NCI-H1930 (cell line): Measurements from ENCODE around the gene COX6A1.
"Not testable (repeated sequence)": the region's sequence is repeated elsewhere in the genome, so short reads cannot be mapped to it uniquely, and the experiment has no call there.

Experiments
- DNase-seq, 2 experiments: peaks; one replicate each; lab custom pipeline; 2025; lab: John Stamatoyannopoulos, UW

Gene COX6A1

GRCh38 chr12:120428597-120429229, 9.2 kb upstream of the COX6A1 start:
- DNase-seq = no peak

GRCh38 chr12:120429368-120429767, 8.5 kb upstream of the COX6A1 start:
- DNase-seq = no peak

DNA sequence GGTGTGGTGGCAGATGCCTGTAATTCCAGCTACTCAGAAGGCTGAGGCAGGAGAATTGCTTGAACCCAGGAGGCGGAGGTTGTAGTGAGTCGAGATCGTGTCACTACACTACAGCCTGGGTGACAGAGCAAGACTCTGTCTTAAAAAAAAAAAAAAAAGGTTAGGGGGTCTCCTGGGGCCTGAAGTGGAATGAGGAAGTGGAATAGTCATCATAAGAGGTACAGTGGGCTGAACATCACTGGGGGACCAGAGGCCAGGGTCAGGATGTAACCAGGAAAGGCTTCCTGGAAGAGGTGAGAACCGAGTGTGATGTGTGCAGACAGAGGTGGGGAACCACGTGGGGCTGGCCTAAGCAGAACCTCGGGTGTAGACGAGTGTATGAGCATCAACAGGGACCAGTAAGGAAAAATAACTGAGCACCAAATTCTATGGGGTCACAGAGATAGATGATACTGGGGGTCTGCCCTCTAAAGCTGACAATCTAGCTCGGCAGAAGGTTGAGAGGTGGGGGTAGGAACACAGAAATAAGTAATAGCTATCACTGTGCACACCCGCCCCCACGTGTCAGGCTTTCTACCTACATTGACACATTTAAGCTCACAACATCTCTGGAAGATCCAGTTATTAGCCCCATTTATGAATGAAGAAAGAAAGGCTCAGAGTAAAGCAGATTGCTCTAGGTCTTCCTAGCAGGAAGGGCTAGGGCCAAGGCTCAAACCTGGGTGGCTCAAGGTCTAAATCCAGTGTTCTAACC, 5.0 kb upstream of the COX6A1 start:
- DNase-seq = no peak

GRCh38 chr12:120438495-120439198, 734 bp downstream of the COX6A1 start:
- no peak for DNase-seq

GRCh38 chr12:120439646-120440247, 1.8 kb downstream of the COX6A1 start:
- peak; percentile 34 to 58 for DNase-seq

- no peak for DNase-seq
Observed at GRCh38 chr12:120444676-120445075, 6.8 kb downstream of the COX6A1 start.

DNA sequence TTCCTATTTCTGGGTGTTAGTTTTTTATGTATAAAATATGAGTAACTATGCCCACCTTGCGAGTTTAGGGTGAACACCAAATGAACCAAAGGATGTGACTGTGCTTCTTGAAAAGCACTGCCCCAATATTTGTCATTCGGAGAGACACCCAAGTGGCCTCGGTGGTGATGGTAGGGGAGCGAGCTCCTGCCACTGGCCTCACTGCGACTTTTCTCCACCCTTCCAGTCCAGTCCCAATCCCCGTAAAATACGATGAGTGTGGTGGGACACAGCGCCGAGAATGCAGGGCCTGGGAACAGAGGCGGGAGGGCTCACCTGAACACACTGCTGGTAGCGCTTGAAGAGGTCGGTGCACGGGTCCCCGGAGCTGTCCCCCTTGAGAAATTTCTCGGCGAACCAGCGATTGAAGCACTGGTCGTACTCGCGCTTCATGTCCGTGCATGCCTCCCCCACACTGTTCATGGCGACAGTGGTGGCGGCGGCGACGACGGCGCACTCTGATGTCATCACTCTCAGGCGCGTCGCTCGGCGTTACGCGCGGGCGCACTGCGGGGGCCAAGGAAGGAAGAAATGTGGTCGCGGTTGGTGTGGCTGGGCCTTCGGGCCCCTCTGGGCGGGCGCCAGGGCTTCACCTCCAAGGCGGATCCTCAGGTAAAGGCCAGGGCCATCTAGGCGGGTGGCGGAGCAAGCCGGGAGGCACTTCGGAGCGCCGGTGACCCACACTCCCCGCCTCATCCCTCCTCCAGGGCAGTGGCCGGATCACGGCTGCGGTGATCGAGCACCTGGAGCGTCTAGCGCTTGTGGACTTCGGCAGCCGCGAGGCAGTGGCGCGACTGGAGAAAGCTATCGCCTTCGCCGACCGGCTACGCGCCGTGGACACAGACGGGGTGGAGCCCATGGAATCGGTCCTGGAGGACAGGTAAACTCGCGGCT, 8.3 kb downstream of the COX6A1 start, which contains the start of the genes GATC and TRIAP1:
GATC (plus strand) TSS at position 534 of the 933 bp plus-strand sequence; CDS start at position 571, 37 bp downstream.
TRIAP1 (minus strand) TSS at position 474 of the 933 bp plus-strand sequence; CDS start at position 462, 12 bp downstream.
- peak; percentile 65 to 78 for DNase-seq

GRCh38 chr12:120446844-120447178, 8.9 kb downstream of the COX6A1 start:
- DNase-seq = not testable (repeated sequence)

DNA sequence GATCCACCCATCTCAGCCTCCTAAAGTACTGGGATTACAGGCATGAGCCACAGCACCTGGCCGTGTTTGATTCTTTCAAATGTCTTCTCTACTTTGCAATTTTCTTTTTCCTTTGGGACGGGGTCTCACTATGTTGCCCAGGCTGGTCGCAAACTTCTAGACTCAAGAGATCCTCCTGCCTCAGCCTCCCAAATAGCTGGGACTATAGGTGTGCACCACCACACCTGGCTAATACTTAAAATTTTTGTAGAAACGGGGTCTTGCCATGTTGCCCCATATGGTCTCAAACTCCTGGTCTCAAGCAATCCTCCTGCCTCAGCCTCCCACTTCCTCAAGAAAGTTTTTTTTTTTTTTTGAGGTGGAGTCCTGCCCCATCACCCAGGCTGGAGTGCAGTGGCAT, 10.1 kb downstream of the COX6A1 start:
- no peak for DNase-seq

DNA sequence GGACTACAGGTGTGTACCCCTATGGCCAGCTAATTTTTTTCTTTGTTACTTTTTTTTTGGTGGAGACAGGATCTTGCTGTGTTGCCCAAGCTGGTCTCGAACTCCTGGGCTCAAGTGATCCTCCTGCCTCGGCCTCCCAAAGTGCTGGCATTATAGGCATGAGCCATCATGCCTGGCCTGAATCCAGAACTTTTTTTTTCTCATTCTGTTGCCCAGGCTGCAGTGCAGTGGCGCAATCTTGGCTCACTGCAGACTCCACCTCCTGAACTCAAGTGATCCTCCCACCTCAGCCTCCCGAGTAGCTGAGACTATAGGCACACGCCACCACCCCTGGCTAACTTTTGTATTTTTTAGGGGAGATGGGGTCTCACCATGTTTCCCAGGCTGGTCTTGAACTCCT, 14.6 kb downstream of the COX6A1 start:
- not testable (repeated sequence) for DNase-seq

DNA sequence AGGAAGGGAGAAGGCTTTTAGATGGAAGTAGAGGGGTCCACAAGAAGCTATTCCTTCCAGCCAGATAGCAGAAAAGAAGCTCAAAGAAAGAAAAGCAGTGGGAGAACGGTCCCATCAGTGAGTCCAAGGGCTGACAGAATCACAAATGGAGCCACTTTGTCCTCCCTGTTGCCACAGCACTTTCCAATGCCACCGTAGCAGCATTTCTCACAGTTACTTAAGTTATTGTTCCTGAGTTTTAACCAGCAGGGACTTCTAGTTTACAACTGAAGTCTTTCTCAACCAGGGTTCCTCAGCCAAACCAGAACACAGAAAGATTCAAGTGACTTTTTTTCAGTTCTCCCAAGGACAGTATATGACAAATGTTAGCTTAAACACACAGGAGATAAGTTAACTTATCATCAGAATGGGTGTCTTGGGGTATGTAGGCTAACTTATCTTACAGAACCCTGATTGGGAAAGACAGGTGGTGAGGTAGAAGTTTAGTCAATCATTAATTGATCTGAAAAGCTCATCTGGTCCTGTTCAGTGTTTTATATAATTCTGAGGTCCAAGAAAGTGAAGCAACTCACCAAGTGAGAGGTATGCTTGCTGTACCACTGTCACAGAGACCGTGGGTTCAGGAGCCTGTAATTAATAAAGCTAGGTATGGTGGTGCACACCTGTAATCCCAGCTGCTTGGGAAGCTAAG, 15.3 kb downstream of the COX6A1 start:
- DNase-seq = no peak

DNA sequence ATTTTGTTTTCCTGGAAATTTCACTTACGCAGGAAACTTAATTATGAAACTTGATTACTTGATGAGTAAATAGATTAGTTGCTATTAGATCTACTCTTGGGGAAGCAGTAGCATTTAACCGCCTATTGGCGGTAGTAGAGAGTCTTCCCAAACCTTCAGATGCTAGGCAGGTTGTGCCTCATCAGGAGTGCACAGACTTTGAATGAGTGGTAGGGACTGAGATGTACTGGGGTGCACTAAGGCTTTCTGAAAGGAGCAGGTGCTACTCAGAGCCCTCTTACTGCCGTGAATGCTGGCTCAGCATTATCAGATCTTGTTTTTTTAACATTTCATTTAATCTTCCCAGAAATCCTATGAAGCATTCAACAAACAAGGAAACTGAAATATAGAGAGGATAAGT, 16.1 kb downstream of the COX6A1 start:
- DNase-seq = no peak

GRCh38 chr12:120455302-120455701, 17.4 kb downstream of the COX6A1 start:
- DNase-seq = no peak

DNA sequence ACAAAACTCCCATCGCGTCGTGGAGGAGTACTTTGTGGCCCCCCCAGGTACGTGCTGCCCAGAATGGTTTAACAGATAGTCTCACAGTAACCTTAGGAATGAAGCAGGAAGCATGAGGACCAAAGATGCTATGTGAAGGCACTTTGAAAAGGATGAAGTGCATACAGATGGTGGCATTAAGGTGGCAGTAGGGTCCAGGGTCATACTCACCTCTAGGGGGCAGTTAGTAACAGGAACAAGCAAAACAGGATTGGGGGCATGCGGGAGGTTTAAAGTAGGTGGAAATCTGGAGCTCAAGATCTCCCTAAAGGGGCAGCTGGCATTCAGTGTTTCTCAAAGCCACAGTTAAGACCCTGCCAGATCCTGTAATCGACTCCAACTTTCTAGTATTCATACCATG, 19.2 kb downstream of the COX6A1 start:
- no peak for DNase-seq

- DNase-seq = no peak
Observed at GRCh38 chr12:120460157-120460556, 22.2 kb downstream of the COX6A1 start.

DNA sequence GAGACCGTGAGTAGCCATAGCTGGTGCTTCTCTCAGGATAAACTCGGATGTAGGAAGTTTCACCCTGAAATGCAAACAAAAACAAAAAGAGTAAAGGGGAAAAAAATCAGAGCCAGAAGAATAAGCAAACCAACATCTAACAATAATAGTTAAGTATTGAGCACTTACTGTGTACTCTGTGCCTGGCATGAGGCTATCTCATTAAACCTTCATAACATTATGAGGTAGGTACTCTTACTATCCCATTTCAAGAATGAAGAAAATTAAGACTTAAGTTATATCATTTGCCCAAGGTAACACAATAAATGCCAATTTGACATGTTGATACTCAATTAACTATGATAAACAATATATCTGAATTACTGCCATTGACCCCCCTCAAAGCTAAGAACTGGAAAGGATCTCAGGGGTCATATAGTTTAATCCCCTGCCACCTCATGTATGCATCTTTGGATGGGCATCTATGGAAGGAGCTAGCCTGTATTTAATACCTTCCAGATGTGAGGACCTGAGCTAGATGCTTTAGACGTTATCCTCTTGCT, 24.3 kb downstream of the COX6A1 start:
- no peak for DNase-seq

DNA sequence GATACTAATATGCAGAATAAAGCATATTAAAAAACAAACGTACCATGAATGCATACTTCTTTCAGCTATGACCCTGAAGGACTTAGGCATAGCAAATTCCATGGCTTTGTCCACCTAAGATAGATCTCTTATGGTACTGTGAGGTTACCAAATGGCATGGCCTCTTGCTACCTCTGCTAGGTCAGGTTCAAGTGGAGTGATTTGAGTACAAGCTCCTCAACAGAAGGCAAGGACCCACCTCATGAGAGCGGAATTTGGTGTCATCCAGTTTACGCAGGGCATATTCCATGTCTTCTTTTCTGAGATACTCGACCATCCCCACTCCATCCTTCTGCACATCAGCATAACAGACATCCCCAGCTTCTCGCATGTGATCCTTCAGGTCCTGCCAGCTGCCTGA, 25.8 kb downstream of the COX6A1 start:
- DNase-seq = no peak

DNA sequence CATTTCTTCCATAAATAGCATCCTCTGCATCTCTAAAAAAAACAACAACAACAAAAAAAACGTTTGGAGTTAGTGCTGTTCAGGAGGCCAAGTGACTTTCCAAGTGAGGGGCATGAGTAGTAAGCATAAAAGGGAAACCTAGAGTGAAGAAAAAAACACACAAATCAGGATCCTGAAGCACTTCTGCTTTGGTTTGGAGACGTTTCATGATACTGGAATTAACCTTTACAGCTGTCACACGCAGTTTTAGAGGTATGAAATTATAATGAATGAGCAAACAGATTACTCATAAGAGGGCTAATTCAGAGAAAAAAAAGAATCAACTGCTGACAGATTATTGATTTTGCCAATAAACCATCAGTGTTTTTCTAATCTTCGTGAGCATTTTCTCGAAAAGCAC, 27.8 kb downstream of the COX6A1 start:
- no peak for DNase-seq

- peak in 1 of 2 experiments; percentile 20 for DNase-seq
Observed at GRCh38 chr12:120466560-120467315, 28.8 kb downstream of the COX6A1 start.

GRCh38 chr12:120467439-120467838, 29.5 kb downstream of the COX6A1 start:
- DNase-seq = no peak
